CD4-positive, CD25-positive, alpha-beta regulatory T cell (primary cell): ENCODE results near the gene PRKG1. TPM values are rescaled to one million over a fixed set of nuclear protein-coding genes. Genes with fewer than 3 reads are reported as not detected.

Experiments
- ATAC-seq, 2 donors: fragments of 150-1000 bp; cut with Tn5 transposase; one replicate each; pipeline ENCODE4 v1.10.0; 2021; ENCODE audit warnings: low read depth in 2 of 2, moderate number of reproducible peaks in 2 of 2, moderate library complexity in 1 of 2
- DNase-seq, 3 donors: peaks; one replicate each; pipeline versions ENCODE4 v3.0.0 to v3.0.0-alpha.2; 2012 to 2022; ENCODE audit warnings: mixed read lengths in 1 of 3
- H3K27ac ChIP-seq: one replicate; pipeline ENCODE4 v1.7.0; 2013; ENCODE audit warnings: mild to moderate bottlenecking, low read length; ENCODE audit not compliant: insufficient read depth, poor library complexity, severe bottlenecking
- H3K27me3 ChIP-seq: one replicate; pipeline ENCODE4 v1.7.0; 2013; ENCODE audit warnings: low read length; ENCODE audit not compliant: control insufficient read depth, insufficient read depth
- H3K36me3 ChIP-seq: one replicate; pipeline ENCODE4 v1.7.0; 2013; ENCODE audit warnings: mild to moderate bottlenecking, low read length, moderate library complexity; ENCODE audit not compliant: control insufficient read depth, insufficient read depth
- H3K4me1 ChIP-seq: 2 replicates; pipeline ENCODE4 v1.7.0; 2013; ENCODE audit warnings: mild to moderate bottlenecking, low read length; ENCODE audit not compliant: insufficient read depth, control insufficient read depth, poor library complexity, severe bottlenecking
- H3K4me3 ChIP-seq: one replicate; pipeline ENCODE4 v1.7.0; 2013; ENCODE audit warnings: low read depth, mild to moderate bottlenecking, low read length, moderate library complexity
- H3K9me3 ChIP-seq, 2 experiments: 1 replicate in 1 of 2; 2 replicates in 1 of 2; pipeline ENCODE4 v1.7.0; 2013; ENCODE audit warnings: low read length in 2 of 2, mild to moderate bottlenecking in 1 of 2, moderate library complexity in 1 of 2; ENCODE audit not compliant: control insufficient read depth in 2 of 2
- H3K27ac Mint-ChIP-seq, 3 donors: one replicate each; pipeline ENCODE4 v1.8.0; 2020 to 2022; ENCODE audit warnings: mild to moderate bottlenecking in 3 of 3, mixed read lengths in 3 of 3, moderate library complexity in 2 of 3
- H3K27me3 Mint-ChIP-seq: one replicate; pipeline ENCODE4 v1.8.0; 2022; ENCODE audit warnings: mild to moderate bottlenecking, mixed read lengths
- H3K36me3 Mint-ChIP-seq: one replicate; pipeline ENCODE4 v1.8.0; 2020; ENCODE audit warnings: mixed read lengths
- H3K4me1 Mint-ChIP-seq, 4 donors: one replicate each; pipeline ENCODE4 v1.8.0; 2020 to 2022; ENCODE audit warnings: mixed read lengths in 4 of 4, mild to moderate bottlenecking in 1 of 4
- H3K4me3 Mint-ChIP-seq, 4 donors: one replicate each; pipeline ENCODE4 v1.8.0; 2020 to 2022; ENCODE audit warnings: mild to moderate bottlenecking in 4 of 4, mixed read lengths in 4 of 4, moderate library complexity in 3 of 4
- H3K9me3 Mint-ChIP-seq, 7 donors: one replicate each; pipeline ENCODE4 v1.8.0; 2020 to 2022; ENCODE audit warnings: mixed read lengths in 7 of 7, mild to moderate bottlenecking in 3 of 7, moderate library complexity in 2 of 7
- polyA plus RNA-seq, 4 donors: library from polyadenylated mRNA; unstranded; fragments of 300-500 nt; fragmentation: Illumina TruSeq; gene quantifications; one replicate each; pipeline ENCODE4 v1.2.3, GENCODE V29; 2021
- total RNA-seq: library from RNA; stranded (reverse); gene quantifications from one replicate; pipeline ENCODE4 v1.2.3, GENCODE V29; 2022

The PRKG1 gene
- total and polyA plus RNA-seq, 5 donors from 2014 or later, result 0.30 TPM; not detected in 4

DNA sequence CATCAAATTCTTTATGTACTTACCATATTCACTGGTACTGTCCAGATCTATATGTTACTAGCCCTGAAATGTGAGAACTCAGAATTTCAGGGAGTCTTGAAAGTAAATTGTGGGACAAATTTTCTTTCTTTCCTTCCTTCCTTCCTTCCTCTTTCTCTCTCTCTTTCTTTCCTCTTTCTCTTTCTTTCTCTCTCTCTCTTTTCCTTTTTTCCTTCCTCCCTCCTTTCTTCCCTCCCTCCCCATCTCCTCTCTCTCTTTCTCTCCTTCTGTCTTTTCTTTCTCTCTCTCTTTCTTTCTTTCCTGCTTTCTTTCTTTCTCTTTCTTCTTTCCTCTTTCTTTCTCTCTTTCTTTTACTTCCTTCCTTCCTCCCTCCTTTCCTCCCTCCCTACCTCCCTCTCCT, 882.5 kb downstream of the PRKG1 start:
- Mint-ChIP-seq H3K4me1 (no peaks in the 10 kb centered on the region), H3K36me3 (no peaks in the 10 kb centered on the region), H3K27me3 (peaks cover 5% of the 10 kb centered on the region), H3K4me3 (no peak overlapping the region), H3K27ac (no peak overlapping the region), H3K9me3 (peaks cover 0 to 2% (median 0%) of the 10 kb centered on the region in 7 donors)
- DNase-seq, result no peak
- H3K9me3 ChIP-seq, result no peaks in the 10 kb centered on the region
- no peak for ATAC-seq
- H3K4me3 ChIP-seq, result no peak overlapping the region
- H3K4me1 ChIP-seq, result no peaks in the 10 kb centered on the region
- no peak overlapping the region for H3K27ac ChIP-seq
- H3K36me3 ChIP-seq, result no peaks in the 10 kb centered on the region
- H3K27me3 ChIP-seq, result no peaks in the 10 kb centered on the region

DNA sequence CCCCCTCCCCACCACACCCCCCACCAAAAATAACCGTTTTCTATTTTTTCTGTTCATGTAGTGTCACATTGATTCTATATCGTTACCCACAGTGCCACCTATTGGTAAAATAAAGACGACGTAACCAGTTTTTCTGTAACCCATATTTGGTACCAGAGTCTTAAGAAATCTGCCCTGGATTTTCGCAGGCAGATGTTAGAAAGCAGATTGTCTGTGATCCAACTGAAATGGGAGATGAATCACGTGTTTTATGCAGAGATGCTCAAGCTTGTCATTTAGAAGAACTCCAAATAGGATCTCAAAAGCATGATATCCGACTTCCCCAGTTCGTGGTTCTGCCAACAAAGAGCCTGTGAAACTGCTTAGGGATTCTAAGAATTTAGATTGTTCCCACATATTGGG, 886.2 kb downstream of the PRKG1 start:
- DNase-seq, result peak in 2 of 3 donors; percentile 6 to 34
- H3K36me3 ChIP-seq, result no peaks in the 10 kb centered on the region
- H3K9me3 ChIP-seq, result no peaks in the 10 kb centered on the region
- H3K27me3 Mint-ChIP-seq, result peaks cover 5% of the 10 kb centered on the region
- H3K27me3 ChIP-seq, result no peaks in the 10 kb centered on the region
- peaks cover 0 to 2% (median 0%) of the 10 kb centered on the region in 7 donors for H3K9me3 Mint-ChIP-seq
- H3K4me3 Mint-ChIP-seq, result no peak overlapping the region
- no peaks in the 10 kb centered on the region for H3K4me1 Mint-ChIP-seq
- no peak overlapping the region for H3K27ac ChIP-seq
- H3K36me3 Mint-ChIP-seq, result no peaks in the 10 kb centered on the region
- no peak overlapping the region for H3K4me3 ChIP-seq
- ATAC-seq, result peak in 1 of 2 donors; percentile 20
- no peaks in the 10 kb centered on the region for H3K4me1 ChIP-seq
- H3K27ac Mint-ChIP-seq, result no peak overlapping the region

DNA sequence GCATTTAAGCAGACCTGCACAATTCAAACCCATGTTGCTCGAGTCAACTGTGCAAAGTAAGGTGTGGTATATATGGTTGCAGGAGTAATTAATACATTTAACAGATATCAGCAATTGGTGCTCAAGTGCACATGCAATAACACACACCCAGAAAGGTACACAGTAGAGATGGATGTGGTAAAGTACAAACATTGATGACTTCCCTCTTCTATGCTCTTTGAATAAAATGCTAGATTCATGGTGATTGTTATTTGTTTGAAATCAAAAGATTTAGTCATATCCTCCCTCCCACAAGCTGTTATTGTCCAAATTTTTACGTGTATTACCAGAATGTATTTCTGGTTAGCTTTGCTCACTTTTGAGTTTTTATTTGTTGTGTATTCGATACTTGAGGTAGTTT, 887.1 kb downstream of the PRKG1 start:
- H3K27ac ChIP-seq, result no peak overlapping the region

DNA sequence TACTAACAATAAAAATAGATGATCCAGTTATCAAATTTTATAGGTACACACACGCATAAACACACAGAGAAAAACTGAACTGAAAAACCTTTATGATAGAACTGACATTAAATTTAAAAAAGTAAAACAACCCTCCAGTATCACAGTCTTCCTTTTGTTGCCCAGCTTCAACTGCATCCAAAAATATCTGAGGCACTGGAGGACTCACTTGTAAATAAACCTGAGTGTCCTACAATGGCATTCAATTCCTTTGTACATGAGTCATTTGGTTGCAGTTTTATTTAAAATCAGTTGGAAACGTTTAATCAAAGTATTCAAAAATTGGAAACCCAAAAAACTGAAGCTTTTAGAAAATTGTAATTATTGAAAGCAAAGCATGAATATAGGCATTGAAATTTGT, 890.3 kb downstream of the PRKG1 start:
- ATAC-seq, result no peak
- Mint-ChIP-seq H3K9me3 (peaks cover 0 to 2% (median 0%) of the 10 kb centered on the region in 7 donors), H3K4me3 (no peak overlapping the region), H3K4me1 (no peaks in the 10 kb centered on the region), H3K36me3 (no peaks in the 10 kb centered on the region), H3K27me3 (no peaks in the 10 kb centered on the region), H3K27ac (no peak overlapping the region)
- H3K27me3 ChIP-seq, result no peaks in the 10 kb centered on the region
- no peaks in the 10 kb centered on the region for H3K4me1 ChIP-seq
- no peak overlapping the region for H3K4me3 ChIP-seq
- no peak overlapping the region for H3K27ac ChIP-seq
- H3K36me3 ChIP-seq, result no peaks in the 10 kb centered on the region
- DNase-seq, result no peak
- no peaks in the 10 kb centered on the region for H3K9me3 ChIP-seq

More for the DNA sequence above, 887.1 kb downstream of the PRKG1 start:
- DNase-seq (no peak), ATAC-seq (no peak)
- Histone ChIP-seq H3K4me3 (no peak overlapping the region), H3K9me3 (no peaks in the 10 kb centered on the region), H3K36me3 (no peaks in the 10 kb centered on the region), H3K27me3 (no peaks in the 10 kb centered on the region), H3K4me1 (no peaks in the 10 kb centered on the region)
- Mint-ChIP-seq H3K27ac (no peak overlapping the region), H3K4me1 (no peaks in the 10 kb centered on the region), H3K9me3 (peaks cover 0 to 3% (median 0%) of the 10 kb centered on the region in 7 donors), H3K4me3 (no peak overlapping the region), H3K36me3 (no peaks in the 10 kb centered on the region), H3K27me3 (peaks cover 5% of the 10 kb centered on the region)

DNA sequence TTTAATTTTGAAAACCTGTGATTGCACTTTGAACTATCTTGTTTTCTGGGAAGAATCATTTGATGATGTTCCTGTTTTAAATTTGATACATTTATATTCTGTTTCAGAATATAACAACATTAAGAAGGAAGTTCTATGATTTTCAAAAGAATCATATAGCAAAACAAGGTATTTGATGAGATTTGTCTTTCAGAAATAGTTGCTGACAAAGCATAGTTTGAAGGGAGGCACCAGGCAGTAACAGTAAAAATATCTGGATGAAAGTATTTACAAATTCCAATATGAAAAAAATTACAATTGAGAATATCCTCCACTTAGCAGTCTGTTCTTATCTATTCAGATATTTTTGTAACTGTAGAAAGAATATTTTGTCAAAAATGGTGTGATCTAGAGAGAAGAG, 891.2 kb downstream of the PRKG1 start:
- no peaks in the 10 kb centered on the region for H3K36me3 Mint-ChIP-seq
- Histone ChIP-seq H3K9me3 (no peaks in the 10 kb centered on the region), H3K4me3 (no peak overlapping the region), H3K36me3 (no peaks in the 10 kb centered on the region), H3K4me1 (no peaks in the 10 kb centered on the region), H3K27ac (no peak overlapping the region), H3K27me3 (no peaks in the 10 kb centered on the region)
- H3K4me3 Mint-ChIP-seq, result no peak overlapping the region
- no peak overlapping the region for H3K27ac Mint-ChIP-seq
- no peaks in the 10 kb centered on the region for H3K4me1 Mint-ChIP-seq
- H3K27me3 Mint-ChIP-seq, result no peaks in the 10 kb centered on the region
- peaks cover 0 to 2% (median 0%) of the 10 kb centered on the region in 7 donors for H3K9me3 Mint-ChIP-seq
- DNase-seq (no peak), ATAC-seq (no peak)

DNA sequence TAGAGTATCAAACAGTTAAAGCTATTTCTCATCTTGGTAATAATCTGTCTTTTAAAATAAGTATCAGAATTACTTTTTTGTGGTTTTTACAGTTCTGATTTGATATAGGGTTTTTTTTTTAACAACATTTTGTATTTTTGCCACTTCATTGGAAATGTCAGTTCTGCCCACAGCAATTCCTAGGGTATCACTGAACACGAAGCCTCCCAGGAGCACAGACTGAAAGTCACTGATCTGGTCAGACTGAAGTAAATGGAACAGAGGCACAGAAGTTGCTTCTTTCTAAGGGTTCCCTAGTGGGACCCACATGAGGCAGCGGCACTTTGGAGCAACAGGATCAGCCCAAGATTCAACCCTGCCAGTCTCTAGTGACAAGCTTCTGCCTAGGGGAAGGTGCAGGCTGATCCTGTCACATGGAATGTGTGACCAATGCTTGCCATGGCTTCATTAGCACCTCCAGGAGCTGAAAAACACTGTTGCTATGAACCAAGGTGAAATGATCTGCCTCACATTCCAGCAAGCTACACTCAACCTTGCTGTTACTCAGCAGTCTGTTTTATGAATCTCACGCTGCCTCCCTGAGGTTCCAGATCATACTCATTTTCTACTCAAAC, 898.6 kb downstream of the PRKG1 start:
- Histone ChIP-seq H3K27me3 (no peaks in the 10 kb centered on the region), H3K4me1 (no peaks in the 10 kb centered on the region), H3K9me3 (no peaks in the 10 kb centered on the region), H3K27ac (no peak overlapping the region), H3K4me3 (no peak overlapping the region), H3K36me3 (no peaks in the 10 kb centered on the region)
- Mint-ChIP-seq H3K4me1 (no peaks in the 10 kb centered on the region), H3K36me3 (no peaks in the 10 kb centered on the region), H3K4me3 (no peak overlapping the region), H3K27me3 (no peaks in the 10 kb centered on the region), H3K27ac (no peak overlapping the region), H3K9me3 (no peaks in the 10 kb centered on the region)
- DNase-seq, result no peak
- ATAC-seq, result no peak

DNA sequence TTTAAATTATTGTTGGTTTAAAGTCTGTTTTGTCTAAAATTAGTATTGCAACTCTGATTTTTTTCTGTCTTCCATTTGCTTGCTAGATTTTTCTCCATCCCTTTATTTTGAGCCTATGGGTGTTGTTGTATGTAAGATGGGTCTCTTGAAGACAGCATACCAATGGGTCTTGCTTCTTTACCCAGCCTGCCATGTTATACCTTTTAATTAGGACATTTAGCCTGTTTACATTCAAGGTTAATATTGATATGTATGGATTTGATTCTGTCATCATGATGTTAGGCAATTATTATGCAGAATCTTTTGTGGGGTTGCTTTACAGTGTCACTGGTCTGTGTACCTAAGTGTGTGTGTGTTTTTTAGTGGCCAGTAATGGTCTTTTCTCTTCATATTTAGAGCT, 906.5 kb downstream of the PRKG1 start:
- Mint-ChIP-seq H3K27ac (no peak overlapping the region), H3K27me3 (no peaks in the 10 kb centered on the region), H3K36me3 (no peaks in the 10 kb centered on the region), H3K9me3 (peaks cover 0 to 6% (median 2%) of the 10 kb centered on the region in 7 donors), H3K4me1 (no peaks in the 10 kb centered on the region), H3K4me3 (no peak overlapping the region)
- Histone ChIP-seq H3K27ac (no peak overlapping the region), H3K27me3 (no peaks in the 10 kb centered on the region), H3K9me3 (no peaks in the 10 kb centered on the region), H3K4me1 (no peaks in the 10 kb centered on the region), H3K4me3 (no peak overlapping the region), H3K36me3 (no peaks in the 10 kb centered on the region)
- ATAC-seq (no peak), DNase-seq (no peak)

DNA sequence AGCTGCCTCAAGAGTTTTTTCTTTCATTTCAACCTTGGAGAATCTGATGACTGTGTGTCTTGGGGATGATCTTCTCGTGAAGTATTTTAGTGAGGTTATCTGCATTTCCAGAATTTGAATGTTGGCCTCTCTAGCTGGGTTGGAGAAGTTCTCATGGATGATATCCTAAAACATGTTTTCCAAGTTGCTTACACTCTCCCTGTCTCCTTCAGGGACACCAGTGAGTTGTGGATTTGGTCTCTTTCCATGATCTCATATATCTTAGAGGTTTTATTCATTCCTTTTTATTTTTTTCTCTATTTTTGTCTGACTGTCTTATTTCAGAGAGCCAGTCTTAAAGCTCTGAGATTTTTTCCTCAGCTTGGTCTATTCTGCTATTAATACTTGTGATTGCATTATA, 907.4 kb downstream of the PRKG1 start:
- Histone ChIP-seq H3K4me3 (no peak overlapping the region), H3K4me1 (no peaks in the 10 kb centered on the region), H3K27ac (no peak overlapping the region), H3K27me3 (no peaks in the 10 kb centered on the region), H3K36me3 (no peaks in the 10 kb centered on the region), H3K9me3 (no peaks in the 10 kb centered on the region)
- DNase-seq, result no peak
- H3K4me3 Mint-ChIP-seq, result no peak overlapping the region
- H3K27me3 Mint-ChIP-seq, result no peaks in the 10 kb centered on the region
- no peak for ATAC-seq
- no peaks in the 10 kb centered on the region for H3K36me3 Mint-ChIP-seq
- no peak overlapping the region for H3K27ac Mint-ChIP-seq
- H3K9me3 Mint-ChIP-seq, result peaks cover 0 to 8% (median 2%) of the 10 kb centered on the region in 7 donors
- no peaks in the 10 kb centered on the region for H3K4me1 Mint-ChIP-seq
